ENCODE data around the gene TESMIN. TPM values are rescaled to one million over a fixed set of nuclear protein-coding genes. Genes with fewer than 3 reads are reported as not detected.

The TESMIN gene
- polyA plus RNA-seq, 3 donors = 0.71 to 1.5 (median 1.5) TPM

DNA sequence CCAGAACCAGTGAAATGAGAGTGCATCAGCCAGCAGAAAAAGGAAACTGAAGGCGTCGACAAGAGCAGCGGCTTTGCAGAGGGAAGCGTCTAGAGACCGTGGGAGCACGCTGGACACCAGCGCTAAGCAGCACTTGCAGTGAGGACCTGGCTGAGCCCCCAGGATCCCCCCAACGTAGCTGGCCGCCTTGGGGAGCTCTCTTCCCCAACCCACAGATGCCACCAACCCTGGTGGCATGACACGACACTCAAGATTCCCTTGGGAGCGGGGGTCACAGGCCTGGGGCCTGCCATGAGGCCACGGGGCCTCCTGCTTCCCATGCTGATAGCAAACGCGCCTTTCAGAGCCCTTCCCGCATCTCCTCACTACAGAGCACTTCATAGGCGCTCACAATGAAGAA is 13.4 kb upstream of the TESMIN start:
- 81 to 83% (median 82%) methylated on average over 16 of the region's 16 CpGs for WGBS, 3 donors
- H3K27ac ChIP-seq (ENCODE audit: low read depth, low read length) = no peak overlapping the region

DNA sequence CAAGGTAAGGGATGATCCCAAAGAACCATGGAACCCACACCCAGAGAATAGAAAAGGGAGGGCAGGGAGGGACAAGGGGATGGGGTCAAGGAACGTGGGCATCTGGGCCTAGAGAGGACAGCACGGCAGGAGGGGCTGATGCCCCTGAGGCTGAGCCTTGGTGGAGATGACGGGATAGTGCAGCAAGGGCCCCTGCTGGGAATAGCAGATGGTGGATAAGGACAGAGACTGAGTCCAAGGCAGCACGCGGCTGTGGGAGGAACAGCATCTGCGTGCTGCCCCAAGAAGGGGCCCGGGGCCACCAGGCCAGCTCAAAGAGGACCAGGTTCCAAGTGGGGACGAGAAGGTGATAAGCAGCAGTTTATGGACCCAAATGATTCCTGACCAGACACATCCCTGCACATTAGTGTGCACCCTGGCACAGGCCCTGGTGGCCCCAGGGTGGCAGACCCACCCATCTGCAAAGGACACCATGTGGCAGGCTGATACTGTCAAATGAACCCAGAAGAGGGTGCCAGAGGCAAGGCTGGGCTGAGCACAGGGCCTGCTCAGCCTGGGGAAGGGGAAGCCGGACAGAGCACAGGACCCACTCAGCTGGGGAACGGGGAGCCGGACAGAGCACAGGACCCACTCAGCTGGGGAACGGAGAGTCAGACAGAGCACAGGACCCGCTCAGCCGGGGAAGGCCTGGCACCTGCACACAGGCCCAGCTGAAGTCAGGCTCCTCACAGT is 12.8 kb upstream of the TESMIN start:
- 85 to 92% (median 90%) methylated on average over 13 to 14 of the region's 14 CpGs for WGBS, 3 donors

DNA sequence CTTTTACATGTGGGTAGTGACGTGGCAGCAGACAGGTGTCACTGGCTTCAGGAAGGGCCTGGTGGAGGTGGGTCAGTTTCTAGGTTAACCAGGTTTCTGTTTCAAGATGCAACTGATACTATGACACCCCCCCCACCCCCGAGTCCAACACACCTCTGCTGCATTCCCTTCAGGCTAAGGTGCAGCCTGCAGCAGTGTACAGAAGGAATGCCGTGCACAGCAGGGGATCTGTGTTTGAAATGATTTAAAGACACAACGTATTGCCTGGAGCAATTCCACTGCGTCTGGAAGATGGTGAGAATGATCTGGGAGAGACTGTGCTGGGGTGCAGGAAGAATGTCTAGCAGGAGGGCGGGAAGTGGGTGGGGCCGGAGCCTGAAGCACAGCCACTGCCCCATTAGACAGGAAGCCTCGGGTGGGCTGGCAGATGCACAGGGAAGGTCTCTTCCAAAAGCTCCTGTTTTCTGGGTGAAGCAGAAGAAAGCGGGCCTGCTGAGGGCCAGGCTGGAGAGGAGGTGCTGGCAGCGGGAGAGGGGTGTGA is 11.9 kb upstream of the TESMIN start:
- 62 to 83% (median 70%) methylated on average over 10 of the region's 10 CpGs for WGBS, 3 donors
- H3K27ac ChIP-seq (ENCODE audit: low read depth, low read length) = no peak overlapping the region

More for the DNA sequence above, 12.8 kb upstream of the TESMIN start:
- no peak overlapping the region for H3K27ac ChIP-seq (ENCODE audit: low read depth, low read length)

DNA sequence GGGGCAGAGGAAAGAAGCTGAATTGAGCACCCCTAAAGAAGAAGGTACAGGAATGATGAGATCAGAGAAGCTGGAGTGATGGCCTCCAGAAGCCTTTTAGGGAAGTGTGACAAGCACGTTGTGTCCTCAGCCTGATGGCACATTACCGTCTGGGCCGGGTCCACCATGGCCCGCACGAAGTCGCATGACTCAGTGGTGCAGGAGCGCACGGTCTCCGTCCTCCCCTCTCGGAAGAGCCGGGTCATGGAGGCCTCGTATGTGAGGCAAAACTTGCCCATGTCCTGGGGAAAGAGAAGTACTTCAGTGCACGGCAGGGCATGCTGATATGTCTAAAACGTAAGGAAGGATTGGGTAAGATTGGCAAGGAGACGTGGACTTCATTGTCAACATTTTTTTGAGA is 11.2 kb upstream of the TESMIN start:
- H3K27ac ChIP-seq (ENCODE audit: low read depth, low read length) = no peak overlapping the region
- 67 to 84% (median 78%) methylated on average over 15 of the region's 15 CpGs for WGBS, 3 donors

DNA sequence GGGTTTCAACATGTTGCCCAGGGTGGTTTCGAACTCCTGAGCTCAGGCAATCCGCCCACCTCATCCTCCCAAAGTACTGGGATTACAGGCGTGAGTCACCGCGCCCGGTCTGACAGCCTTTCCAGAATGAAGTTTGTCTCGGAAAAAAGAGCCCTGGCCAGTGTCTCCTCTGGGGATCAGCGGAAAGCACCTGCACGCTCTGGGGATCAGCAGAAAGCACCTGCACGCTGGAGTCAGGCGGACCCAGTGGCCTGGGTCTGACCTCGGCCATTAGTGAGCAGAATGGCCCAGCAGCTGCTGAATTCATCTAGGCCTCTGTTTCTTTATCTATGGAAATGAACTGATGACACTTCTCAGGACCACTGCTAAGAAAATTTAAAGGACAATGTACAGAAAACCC is 10.5 kb upstream of the TESMIN start:
- WGBS, 3 donors = 84 to 85% (median 84%) methylated on average over 12 of the region's 12 CpGs
- no peak overlapping the region for H3K27ac ChIP-seq (ENCODE audit: low read depth, low read length)

DNA sequence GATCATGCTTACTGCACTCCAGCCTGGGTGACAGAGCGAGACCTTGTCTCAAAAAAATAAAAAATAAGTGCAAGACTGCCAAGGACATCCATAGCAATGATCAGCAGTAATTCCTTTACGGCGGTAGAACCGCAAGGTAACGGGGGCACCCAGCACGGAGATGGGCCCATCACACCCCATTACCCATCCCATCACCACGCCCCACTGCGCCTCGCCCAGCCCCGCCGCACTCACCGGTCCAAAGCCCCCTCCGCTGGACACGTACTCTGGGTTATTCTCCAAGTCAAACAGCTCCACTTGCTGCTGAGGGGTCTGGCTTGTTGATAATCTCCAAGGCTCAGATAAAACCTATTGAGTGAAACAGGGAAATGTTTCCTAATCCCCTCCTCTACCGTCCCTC is 8.7 kb upstream of the TESMIN start:
- WGBS, 3 donors = 88 to 94% (median 90%) methylated on average over 14 to 15 of the region's 15 CpGs
- no peak overlapping the region for H3K27ac ChIP-seq (ENCODE audit: low read depth, low read length)

DNA sequence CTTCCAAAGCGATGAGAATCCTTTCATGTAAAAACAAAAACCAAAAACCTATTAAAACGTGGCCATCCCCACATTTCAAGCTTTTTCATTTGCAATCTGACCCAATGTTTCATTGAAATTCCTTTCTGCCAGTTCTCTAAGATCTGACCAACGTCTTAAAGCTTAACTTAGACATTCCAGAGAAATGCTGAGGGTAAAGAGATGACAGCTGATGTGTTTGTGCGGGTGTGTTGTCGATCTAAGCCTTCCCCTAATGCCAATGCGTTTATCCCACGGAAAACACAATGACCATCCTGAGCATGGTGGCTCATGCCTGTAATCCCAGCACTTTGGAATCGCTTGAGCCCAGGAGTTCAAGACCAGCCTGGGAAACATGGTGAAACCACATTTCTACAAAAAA is 6.4 kb upstream of the TESMIN start:
- H3K27ac ChIP-seq (ENCODE audit: low read depth, low read length) = no peak overlapping the region
- 82 to 87% (median 87%) methylated on average over 8 of the region's 8 CpGs for WGBS, 3 donors

DNA sequence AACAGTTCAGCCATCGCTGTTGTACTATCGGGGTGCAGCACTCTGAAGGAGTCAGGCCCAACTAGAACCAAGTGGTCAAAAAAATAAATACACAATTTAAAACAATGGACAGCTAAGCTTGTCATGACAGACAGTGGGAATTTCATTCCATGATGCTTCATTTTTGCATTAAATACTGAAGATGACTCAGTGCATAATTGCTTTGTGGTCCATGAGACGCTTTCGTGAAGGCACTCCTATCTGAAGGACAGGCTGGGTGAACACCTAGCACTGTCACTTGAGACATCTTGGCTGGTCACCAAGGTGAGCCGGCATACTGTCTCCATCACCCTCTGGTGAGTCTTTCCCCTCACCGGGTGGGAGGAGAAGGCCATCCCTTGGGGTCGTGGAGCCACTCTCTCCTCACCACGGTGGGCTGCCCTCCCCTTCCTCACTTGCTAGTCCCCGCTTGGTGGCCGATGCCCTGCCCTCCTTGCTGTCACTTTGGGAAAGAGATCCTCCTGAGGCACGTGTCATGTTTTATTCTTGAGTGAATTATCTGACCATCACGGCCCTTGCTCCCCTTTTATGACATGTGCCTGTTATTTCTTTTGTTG is 4.9 kb upstream of the TESMIN start:
- H3K27ac ChIP-seq (ENCODE audit: low read depth, low read length) = no peak overlapping the region
- WGBS, 3 donors = 88 to 91% (median 90%) methylated on average over 12 of the region's 12 CpGs

DNA sequence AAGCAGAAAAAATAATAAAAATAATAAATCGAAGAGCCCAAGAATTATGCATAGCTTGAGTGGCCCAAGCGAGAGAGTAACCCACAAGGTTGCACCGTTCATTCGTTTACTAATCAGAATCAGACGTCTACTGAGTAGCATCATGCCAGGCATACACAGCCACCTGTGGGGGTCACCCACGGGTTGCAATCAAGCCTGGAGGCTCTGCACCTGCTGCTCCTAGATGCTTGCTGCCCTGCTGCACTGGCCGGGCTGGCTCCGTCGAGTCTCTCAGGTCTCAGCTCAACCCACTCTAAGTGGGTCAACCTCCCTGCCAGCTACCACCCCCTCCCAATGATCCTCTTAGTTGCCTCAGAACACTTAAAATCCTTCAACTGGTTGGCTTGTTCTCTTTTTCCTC is 2.0 kb upstream of the TESMIN start:
- H3K27ac ChIP-seq (ENCODE audit: low read depth, low read length) = no peak overlapping the region
- 64 to 85% (median 84%) methylated on average over 9 of the region's 9 CpGs for WGBS, 3 donors

DNA sequence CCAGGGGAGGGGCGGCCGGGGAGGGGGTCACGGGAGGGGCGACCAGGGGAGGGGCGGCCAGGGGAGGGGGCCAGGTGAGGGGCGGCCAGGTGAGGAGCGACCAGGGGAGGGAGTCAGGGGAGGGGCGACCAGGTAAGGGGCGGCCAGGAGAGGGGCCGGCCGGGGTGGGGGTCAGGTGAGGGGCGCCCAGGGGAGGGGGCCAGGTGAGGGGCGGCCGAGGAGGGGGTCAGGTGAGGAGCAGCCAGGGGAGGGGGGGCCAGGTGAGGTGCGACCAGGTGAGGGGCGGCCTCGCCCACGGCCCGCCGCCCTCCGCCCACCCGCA is 355 bp downstream of the TESMIN start:
- no peak overlapping the region for H3K27ac ChIP-seq (ENCODE audit: low read depth, low read length)

DNA sequence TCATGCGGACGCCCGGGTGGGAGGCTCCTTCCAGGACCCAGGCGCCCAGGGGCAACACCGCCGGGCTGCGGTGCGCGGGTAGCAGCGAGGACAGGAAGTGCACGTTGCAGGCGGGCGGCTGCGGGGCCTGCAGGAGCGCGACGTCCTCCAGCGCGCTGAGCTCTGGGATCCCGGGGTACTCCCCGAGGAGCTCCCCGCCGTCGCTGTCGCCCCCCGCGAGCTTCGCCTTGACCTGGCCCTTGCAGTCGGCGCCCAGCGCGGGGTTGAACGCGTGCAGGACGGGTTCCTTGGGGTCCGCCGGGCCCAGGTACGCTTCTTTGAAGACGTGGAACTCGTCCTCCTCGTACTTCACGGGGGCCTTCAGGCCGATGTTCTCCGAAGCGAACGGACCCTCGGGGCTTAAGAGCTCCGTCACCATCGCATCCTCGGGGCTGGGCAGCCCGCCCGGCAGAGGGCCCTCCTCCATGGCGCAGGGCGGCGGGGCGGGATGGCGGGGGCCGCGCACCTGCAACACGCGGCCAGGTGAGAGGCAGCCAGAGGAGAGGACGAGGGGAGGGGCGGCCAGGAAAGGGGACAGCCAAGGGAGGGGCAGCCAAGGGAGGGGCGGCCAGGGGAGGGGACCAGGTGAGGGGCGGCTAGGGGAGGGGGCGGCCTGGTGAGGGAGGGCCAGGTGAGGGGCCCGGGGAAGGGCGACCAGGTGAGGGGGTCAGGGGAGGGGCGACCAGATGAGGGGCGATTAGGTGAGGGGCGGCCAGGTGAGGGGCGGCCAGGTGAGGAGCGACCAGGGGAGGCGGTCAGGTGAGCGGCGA is 921 bp downstream of the TESMIN start:
- WGBS, 3 donors = 19 to 54% (median 25%) methylated on average over 68 to 75 of the region's 76 CpGs
- H3K27ac ChIP-seq (ENCODE audit: low read depth, low read length) = no peak overlapping the region

More for the DNA sequence above, 355 bp downstream of the TESMIN start:
- WGBS, 3 donors = 4 to 18% (median 17%) methylated on average over 4 to 19 of the region's 22 CpGs

DNA sequence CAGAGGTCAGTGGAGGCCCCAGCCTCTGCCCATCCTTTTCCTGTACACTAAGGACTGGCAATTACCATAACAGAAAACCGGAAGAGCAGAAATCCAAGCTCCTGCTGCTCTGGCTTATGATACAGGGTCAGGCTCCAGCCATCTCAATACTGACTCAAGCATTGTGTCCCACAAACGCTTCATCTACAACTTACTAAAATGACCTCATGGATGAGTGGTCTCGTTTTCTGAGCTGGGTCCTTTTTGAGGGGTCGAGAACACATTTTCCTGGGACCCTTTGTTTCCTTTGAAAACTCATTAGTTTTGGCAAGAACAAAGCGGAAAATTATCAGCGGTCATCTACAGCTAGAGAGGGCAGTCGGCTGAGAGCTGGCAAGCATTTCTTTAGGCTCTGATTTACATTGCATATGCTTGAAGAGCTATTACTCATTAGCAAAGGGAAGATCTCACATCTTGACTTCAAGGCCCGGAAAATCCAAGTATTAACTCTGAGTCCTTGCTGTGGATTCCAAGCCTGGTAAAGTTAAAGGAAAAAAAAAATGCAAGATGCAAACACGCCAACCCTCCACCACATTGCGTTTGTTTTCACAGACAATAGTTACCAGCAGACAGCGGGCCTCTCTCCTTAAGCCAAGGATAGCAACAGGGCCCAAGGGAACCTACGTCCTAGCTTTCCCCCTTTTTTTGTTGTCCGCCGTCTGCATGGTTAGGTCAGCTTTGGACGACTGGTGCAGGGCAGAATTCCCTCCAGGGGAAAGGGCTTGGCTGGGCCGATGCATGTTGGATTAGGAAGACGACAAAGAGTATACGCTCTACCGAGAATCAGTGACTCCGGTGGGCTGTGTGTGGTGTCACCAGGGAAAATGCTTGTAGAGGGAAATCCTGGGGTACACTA is 1.8 kb downstream of the TESMIN start:
- WGBS, 3 donors = 55 to 78% (median 60%) methylated on average over 20 of the region's 20 CpGs
- no peak overlapping the region for H3K27ac ChIP-seq (ENCODE audit: low read depth, low read length)

DNA sequence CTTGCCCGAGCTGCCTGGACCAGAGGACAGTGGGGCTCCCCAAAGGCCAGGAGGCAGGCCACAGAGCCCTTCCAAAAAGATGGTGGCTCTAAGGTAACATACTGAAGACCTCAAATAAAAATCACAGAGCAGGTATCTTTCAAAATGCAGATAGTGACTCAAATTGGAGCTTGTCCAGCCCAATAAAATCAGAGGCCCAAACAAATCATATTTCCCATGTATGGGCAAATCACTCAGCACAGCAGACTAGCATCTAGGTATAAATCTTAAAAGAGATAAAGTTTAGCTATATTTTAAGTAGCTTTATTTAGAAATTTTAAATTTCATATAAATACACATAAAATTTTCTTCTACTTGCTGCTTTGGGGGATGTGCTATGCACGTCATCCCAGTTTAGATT is 3.3 kb downstream of the TESMIN start:
- 80 to 95% (median 89%) methylated on average over 2 of the region's 2 CpGs for WGBS, 3 donors
- no peak overlapping the region for H3K27ac ChIP-seq (ENCODE audit: low read depth, low read length)

DNA sequence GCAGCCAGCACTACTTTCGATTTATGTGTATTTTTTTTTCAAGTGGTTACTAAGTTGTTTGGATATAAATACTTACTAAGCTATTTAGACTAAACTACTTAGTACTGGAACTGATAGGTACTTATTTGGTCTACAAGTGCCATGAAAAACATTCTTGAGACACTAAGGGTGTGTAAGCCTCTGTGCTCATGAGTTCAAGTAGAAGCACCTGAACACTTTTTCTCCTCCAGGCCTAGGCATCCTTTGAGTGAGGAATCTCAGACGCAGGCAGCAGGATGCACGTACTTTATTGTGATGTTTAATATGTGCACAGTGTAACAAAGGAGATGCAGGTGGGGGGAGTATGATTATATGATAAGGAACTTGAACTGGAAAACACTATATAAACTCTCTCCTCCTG is 7.8 kb downstream of the TESMIN start:
- WGBS, 3 donors = 90 to 98% (median 96%) methylated on average over 3 of the region's 3 CpGs

DNA sequence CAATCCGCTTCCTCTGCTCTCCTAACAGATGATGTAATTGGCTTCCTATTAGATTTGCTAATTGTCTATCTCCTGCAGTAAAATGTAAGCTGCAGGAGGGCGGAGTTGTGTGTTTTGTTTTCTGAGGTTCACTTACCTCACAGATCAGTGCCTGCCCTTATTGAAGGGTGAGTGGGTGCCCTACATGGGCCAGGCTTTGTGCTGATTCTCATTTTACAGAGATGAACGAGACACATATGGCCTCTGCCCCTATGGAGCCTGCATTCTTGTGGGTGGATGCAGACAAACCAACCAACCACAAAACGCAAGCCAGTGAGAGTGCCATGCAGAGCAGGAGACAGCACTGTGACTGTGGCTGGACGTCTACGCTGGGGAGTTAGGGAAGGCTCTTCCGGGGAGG is 9.9 kb downstream of the TESMIN start:
- 75 to 94% (median 82%) methylated on average over 7 of the region's 7 CpGs for WGBS, 3 donors
- H3K27ac ChIP-seq (ENCODE audit: low read depth, low read length) = no peak overlapping the region

More for the DNA sequence above, 7.8 kb downstream of the TESMIN start:
- H3K27ac ChIP-seq (ENCODE audit: low read depth, low read length) = no peak overlapping the region

DNA sequence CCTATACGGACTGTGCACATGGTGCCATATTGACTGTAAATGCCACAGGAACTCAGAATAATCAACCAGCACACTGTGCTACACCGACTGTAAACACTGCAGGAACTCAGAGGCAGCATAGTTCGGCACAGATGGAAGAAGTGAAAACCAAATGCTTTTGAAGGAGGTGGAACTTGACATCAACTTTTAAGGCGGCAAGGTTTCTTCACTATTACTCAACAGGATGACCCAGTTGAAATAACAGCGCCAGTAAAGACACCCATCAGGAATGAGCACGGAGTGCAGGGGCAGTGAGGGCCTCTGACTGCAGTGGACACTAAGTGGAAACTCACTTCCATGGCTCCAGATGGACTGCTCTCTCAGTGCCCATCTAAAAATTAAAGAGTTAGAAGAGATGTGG is 15.7 kb downstream of the TESMIN start:
- H3K27ac ChIP-seq (ENCODE audit: low read depth, low read length) = no peak overlapping the region
- WGBS, 3 donors = 58 to 89% (median 60%) methylated on average over 6 of the region's 6 CpGs

DNA sequence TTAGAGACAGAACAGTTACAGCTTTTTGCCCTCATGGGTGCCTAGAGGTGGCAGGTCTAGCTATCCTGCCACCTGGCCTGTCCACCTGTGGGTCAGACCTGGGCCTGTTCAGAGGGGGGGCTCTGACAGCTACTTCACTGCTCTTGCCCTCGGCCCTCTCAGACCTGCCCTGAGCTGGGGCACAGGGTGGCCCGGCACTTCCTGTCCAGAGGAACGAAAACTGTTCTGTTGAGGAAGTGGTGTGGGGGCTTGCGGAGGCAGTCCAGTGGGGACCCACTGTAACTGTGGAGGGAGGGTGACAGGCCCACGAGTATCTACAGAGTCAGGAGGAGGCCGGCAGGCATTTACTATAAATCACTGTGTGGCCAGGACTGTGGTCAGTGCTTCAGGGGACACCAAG is 16.2 kb downstream of the TESMIN start:
- WGBS, 3 donors = 46 to 82% (median 52%) methylated on average over 6 of the region's 6 CpGs
- no peak overlapping the region for H3K27ac ChIP-seq (ENCODE audit: low read depth, low read length)

DNA sequence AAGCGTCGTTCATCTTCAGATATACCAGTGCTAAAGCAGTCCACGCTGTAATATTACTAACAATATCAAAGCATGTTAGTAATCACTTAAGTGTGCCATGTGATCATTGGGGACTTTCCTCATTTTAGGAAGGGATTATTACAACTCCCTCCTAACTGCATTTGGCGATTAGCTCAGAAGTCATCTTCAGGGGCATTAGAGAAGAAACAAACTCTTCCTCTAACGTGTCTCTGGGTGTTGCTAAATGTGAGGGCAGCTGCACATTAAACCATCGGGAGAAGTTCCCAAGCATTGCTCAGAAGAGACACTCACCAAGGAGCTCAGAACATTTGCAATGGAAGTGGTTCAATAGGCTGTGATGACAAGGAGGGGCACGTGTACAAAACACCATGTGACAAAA is 17.2 kb downstream of the TESMIN start:
- WGBS, 3 donors = 64 to 83% (median 78%) methylated on average over 7 of the region's 7 CpGs
- no peak overlapping the region for H3K27ac ChIP-seq (ENCODE audit: low read depth, low read length)
